HG02981 (cell line): ENCODE data around the gene TSPAN12.
"Not testable (repeated sequence)": the region's sequence is repeated elsewhere in the genome, so short reads cannot be mapped to it uniquely, and the experiment has no call there.

Source experiments
- ATAC-seq: cut with Tn5 transposase; IDR thresholded peaks from one replicate; pipeline ENCODE4 v1.9.1; 2021; ENCODE audit warnings: mild to moderate bottlenecking, moderate library complexity; ENCODE audit not compliant: unreplicated experiment

TSPAN12 gene

DNA sequence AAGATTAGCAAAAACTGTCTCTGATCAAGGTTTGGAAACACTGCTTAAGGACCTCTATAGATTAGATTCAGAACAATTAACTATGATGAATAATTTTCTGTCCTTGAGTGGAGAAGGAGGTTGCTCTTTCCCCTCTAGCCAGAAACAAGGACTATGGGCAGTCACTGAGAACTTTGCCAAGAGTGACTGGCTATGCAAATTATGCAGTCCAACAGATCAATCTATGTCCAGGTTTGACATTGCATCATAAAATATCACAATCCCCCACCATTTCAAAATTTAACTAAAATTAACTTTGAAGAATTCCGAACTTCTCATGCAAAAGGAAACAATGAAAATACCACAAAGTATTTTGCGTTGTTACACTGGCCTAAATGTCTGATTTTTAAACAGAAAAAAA is 50.6 kb downstream of the TSPAN12 start:
- ATAC-seq: no peak

DNA sequence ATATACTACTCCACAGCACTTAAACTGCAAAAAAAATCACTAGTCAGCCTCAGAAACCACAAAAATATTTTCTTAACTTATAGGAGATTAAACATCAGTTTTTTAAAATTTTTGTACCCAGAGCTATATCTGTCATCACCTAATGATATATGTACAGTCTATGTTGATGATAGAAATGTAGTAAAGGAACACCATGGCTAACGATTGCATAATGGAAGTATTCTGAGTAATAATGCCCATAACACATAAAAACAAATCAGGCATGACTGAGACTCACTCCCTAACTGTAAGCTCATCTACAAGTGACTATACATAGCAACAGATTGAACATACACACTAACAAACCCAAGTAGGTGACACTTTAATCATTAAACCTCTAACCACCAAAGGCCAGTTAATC is 51.3 kb downstream of the TSPAN12 start:
- peak; percentile 92 for ATAC-seq

DNA sequence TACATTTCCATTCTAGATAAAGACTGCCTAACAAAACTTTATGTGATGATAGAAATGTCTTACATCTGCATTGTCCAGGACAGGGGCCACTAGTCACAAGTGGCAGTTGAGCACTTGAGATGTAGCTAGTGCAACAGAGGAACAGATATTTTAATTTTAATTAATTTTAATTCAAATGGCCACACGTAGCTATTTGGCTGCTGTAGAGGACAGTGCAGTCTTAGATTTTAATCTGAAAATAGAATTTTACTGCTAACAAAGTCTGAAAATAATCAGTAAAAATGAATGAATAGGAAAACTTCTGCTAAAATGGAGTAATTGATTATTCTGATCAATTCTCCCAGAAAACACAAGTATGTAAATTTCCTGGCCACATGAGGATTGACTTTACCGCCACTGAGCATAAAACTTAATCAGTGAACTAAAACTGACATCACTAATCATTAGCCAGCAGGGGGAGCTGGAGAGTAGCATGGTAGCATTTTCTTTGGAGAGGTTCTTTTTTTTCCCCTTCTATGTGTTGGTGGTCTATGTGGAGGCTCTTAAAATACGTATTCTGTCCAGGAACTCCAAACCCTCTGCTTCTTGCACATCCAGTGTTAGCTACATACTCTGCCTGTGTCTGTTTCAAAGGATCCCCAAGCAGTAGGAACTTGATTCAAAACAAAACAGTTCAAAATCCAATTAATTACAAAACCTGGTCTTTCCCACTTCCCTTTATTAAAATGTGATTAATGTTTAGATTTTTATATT is 52.1 kb downstream of the TSPAN12 start:
- peak; percentile 51 for ATAC-seq

DNA sequence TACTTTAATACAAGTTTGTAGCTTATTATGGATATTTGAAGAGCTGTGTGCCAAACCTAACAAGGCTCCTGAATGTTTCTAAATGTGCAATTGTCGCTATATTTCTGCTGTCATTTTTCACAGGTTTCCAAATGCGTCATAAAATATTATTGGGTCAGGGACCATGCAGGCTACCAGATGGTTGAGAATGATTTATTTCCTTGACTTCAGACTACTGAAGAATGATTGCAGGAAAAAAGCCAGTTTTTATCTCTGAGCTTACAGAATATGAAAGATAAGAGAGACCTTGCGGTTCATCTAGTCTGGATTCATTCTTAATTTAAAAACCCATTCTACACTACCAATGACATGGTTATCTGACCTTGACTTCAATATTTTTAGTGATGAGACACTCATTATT is 55.2 kb downstream of the TSPAN12 start:
- no peak for ATAC-seq

DNA sequence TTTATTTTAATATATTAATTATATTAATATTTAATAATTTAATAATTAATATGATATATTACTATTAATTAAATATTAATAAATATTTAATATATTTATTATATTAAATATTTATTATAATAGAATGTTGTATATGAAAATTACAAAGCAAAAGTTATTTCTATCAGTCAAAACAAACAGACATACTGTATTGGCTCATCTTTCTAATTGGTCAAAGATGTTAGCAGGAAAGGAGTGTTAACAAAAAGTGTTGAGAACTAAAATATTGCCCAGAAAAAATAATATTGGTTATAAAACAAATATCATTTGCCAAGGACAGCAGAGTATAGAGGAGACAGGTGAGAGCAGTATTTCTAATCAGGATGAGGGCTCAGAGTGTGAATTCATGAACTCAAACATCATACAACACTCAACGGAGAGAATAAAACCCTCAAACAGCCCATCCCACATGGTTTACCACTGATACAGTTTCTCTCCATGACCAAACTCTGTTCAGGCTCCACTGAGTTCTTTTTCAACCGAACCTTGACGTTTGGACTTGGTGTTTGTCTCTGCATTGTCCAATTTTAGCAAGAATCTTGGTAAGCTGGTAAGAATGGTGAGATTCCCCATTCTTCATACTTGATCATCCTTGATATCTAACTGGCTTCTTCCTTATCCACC is 58.0 kb downstream of the TSPAN12 start:
- no peak for ATAC-seq

DNA sequence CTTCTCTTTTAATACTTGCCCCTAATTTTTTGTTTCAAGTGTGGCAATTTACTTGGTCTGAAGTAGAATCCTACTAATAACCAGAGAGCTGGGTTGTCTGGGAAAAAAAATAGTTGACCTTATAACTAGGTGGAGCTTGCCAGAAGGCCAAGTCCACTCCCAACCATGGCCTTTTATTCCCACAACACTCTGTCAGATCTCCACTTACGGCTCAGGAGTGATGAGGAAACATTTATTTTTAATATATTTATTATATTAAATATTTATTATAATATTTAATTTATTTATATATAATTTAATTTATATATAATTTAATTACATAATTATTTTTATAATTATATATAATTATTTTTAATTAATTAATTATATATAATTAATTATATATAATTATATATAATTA is 58.8 kb downstream of the TSPAN12 start:
- no peak for ATAC-seq

DNA sequence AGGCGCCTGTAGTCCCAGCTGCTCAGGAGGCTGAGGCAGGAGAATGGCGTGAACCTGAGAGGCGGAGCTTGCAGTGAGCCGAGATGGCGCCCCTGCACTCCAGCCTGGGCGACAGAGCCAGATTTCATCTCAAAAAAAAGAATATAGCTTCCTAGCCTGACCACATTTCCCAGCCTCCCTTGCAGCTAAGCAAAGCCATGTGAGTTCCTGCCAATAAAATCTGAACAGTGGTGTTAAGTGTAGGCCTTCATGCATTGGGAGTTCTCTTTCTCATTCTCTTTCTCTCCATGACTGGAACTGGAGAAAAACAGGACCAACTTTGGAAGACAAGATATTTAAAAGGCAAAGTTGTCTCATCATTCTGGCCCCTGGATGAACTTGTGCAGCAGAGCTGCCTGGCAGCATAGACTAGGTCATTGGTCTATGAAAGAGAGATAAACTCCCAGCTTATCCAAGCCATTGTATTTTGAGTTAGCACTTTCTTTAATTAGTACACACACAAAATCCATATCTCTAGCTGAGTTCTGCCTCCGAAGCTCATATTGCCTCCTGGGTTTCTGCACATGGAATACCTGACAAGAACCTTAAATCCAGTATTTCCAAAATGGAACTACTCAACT is 60.8 kb downstream of the TSPAN12 start:
- no peak for ATAC-seq

DNA sequence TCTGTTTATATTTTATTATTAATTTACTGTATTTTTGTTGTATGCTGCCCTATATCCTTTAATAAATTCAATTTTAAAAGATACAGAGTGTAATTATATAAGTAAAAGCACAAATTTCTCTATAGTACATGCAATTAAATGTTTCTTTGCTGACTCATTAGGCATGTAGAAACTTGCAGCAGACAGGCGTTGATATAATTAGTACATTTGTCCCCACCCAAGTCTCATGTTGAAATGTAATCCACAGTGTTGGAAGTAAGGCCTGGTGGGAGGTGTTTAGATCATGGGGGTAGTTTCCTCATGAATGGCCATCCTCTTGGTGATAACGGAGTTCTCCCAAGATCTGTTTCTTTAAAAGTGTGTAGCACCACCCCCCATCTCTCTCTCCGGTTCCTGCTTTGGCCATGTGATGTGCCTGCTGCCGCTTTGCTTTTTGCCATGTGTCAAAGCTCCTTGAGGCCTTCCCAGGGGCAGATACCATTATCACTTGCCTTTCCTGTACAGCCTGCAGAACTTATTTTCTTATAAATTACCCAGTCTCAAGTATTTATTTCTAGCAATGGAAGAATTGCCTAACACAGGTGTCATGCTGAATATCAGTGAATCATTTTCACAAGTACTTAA is 63.7 kb downstream of the TSPAN12 start:
- ATAC-seq: no peak

DNA sequence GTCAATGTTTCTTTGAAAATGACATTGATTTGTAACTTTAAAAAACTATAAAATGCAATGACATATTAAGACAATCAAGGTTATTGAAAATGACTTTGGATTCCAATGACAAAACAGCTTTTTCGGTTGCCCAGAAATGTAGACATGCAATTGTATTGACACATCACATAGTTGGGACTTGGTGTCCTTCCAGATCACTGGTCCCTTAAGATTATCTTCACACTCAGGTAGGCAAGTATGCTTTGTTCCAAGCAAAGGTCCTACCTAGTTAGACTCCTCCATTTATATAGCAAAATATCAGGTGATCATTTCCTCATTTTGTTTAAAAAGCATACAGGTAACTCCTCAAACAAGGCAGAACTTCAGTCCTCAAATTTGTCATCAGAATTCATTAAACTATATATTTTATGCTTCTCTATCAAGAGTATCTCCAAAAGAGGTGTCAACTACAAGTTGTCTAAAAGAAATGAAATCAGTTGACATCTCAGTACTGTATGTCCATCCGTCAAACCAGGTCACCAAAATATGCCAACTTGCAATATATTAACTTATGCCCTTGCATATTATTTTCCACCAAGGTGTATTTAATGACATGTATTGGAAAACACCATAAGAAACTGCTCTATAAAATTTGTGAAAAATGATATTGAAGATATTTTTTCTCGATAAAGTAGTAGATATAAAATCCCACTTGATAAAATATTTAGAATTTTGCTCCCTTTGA is 64.6 kb downstream of the TSPAN12 start:
- no peak for ATAC-seq

DNA sequence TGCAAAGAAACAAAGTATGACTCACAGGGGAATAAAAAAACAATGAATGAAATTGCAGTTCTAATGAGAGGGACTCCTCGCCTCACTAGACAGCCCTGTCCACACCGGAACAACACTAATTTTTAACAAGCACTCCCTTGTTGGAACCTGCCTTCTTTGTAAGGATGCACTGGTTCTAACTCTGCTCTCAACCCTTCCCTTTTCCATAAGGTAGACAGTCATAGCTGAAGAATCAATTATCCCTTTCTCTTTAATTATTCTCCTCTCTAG is 65.1 kb downstream of the TSPAN12 start:
- ATAC-seq: no peak

DNA sequence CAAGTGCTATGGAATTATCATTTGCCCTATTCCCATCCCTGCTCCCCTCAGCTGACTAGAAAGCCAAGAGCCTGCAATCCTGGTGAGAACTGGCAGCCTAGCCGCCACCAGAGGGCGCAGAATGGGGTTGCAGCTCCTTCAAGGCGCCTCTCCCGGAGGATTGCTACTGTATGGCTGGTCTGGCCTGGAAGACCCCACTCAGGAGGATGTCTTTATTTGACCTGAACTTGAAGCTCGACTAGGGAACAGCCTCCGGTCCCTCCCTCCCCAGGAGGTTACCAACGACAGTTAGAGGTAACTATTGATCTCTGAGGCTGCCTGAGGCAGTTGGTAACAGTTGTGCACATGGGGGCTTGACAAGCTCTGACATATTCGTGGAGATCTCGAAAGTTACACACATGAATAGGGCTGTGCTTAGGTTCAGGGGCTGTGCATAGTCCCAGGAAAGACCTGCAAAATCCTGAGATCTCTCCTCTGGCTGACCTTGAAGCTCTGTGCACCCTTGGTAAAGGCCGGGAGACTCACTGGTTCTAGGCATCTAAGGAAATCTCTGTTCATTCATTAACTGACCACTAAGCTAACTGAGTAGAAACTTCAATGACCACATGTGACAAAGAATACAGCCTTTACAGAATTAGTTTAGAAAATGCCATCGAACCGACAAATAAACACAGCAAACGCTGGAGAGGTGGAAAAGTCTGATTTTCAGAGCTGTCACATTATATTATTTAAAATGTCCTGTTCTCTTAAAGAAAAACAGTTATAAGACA is 65.7 kb downstream of the TSPAN12 start:
- ATAC-seq: peak; percentile 85

DNA sequence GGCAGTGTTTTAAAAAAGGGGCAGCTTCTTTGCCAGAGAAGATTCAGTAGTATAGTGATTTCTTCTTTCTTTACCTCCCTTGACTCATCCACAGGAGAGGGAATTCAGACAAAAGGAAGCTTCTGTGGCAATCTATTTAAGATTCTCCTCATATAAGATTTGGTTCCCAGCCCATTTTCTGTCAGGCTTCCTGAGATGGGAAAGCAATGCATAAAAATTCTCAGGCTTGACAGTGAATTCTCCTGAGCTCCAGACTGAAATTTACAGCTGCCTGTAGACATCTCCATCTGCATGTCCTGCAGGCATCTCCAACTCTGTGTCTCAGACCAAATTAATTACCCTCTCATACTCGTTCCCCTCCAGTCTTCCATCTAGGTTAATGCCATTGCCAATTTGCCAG is 72.8 kb downstream of the TSPAN12 start:
- no peak for ATAC-seq

DNA sequence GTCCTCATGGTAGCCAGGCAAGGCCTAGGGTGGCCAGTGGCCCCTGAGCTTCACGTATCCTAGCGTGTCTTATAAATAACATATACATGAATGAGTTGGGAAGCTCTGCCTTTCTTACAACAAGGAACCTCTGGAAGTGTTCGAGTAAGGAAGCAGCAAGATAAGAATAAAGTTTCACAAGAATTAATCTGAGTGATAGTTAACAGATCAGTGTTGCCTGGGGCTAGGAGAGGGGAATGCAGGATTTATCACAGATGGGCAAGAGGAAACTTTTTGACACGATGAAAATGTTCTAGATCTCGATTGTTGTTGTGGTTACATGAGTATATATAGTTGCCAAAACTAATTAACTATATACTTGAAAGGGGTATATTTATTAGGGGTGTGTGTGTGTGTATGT is 74.2 kb downstream of the TSPAN12 start:
- ATAC-seq: no peak

DNA sequence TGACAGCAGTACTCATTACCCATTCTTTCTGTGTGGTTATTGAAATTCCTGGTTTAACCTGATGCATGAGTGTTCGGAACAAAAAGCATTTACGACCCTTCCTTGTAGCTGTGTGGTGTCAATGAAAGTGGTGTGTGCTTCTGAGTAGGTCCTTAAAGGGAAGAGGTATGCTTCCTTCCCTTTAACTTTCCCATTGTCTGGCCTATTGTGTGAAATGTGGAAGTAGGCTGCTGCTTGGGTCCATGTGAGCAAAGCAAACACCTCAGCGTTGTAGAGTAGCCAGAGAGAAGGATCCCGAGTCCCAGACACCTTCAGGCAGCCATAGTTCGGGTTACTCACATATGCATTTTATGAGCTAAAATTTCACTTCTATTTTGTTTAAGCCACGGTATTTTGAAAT is 74.7 kb downstream of the TSPAN12 start:
- ATAC-seq: no peak

DNA sequence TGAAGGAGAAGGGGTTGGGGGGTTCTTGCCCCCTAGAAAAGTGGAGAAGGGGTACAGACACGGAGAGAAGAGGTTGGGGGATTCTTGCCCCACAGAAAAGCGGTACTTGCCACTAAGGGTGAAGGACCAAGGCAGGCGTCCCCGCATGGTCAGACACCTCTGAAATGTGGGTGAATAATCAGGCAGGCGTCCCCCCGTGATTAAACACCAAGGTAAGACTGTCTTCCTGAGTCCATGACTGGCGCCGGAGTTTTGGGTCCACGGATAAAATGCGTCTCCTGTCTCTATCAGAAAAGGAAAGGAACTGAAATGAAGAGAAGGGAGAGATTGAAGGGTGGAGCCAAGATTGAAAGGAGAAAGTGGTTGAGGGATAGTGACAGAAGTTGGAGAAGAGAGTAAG is 76.0 kb downstream of the TSPAN12 start:
- ATAC-seq: not testable (repeated sequence)

DNA sequence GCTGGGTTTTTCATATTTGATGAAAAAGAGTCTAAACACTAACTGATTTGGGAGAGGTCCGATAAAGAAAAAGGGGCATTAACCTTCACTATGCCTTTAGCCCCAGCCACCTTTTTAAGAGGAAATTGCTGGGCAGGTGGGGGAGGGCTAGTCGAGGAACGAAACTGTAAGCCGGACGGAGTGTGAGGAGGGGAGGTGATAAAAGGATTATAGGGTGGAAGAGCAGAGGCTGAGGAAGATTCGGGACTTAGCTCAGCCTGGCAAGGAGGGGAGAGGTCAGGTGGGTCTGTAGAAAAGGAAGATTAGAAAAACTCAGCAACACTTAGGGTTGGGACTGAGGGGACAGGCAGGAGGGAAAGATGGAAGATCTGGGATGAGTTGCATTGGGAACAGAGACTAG is 77.0 kb downstream of the TSPAN12 start:
- ATAC-seq: no peak

DNA sequence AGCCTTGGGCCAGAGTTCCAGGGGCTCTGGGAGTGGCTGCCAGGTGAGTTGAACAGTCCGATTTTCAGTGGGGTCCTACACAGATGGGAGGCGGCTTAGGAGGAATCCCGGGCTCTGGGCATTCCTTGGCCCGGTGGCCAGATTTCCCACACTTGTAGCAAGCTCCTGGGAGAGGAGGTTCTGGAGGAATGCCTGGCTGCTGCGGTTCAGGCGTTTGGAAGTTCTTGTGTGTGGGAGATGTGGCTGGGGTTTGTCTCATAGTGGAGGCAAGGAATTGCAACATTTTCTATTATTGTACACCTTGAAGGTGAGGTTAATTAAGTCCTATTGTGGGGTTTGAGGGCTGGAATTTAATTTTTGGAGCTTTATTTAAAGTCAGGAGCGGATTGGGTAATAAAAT is 77.5 kb downstream of the TSPAN12 start:
- not testable (repeated sequence) for ATAC-seq

DNA sequence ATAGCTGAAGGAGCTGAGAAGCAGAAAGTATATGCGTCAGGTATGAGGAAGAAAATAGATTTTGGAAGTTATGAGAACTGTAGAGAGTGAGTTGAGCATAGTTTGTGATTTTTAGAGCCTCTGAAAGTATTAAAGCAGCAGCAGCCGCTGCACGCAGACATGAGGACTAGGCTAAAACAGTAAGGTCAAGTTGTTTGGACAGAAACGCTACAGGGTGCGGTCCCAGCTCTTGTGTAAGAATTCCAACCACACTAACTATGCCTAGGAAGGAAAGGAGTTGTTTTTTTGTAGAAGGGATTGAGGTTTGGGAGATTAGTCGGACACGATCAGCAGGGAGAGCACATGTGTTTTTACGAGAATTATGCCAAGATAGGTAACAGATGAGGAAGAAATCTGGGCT is 78.9 kb downstream of the TSPAN12 start:
- not testable (repeated sequence) for ATAC-seq

DNA sequence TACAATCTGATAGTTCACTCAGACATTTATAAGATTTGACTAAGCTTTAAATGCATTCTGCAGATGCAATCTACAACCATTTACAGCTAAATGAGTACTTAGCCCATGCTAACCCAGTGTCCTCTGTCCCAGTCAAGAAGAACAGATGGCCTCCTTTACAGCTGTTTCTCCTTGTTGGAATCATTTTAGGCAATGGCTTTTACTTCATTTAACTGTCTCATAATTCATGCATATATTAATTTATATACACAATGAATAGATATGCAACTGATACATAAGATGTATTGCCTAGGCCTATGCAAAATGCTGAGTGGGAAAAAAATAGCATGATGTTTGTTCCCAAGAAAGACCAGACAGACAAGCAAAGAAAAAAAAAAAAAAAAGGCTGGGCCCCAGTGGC is 82.2 kb downstream of the TSPAN12 start:
- no peak for ATAC-seq

DNA sequence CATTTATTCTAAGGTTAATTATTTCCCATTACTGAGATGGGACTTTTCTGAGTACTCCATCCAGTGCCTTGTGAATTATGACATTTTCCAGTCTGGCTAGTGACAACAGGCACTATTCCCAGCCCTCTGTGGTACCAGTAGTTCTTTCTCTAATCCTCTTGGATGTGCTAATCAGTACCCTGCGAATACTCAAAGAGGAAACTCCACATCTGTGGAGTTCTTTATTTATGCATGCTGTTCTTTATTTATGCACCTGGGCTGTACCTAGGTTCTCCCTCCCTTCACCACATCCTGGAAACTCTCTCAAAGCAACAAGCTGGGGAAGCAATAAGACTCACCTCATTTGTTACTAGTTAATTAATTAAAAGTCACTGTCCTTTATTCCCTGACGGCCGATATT is 83.5 kb downstream of the TSPAN12 start:
- no peak for ATAC-seq

DNA sequence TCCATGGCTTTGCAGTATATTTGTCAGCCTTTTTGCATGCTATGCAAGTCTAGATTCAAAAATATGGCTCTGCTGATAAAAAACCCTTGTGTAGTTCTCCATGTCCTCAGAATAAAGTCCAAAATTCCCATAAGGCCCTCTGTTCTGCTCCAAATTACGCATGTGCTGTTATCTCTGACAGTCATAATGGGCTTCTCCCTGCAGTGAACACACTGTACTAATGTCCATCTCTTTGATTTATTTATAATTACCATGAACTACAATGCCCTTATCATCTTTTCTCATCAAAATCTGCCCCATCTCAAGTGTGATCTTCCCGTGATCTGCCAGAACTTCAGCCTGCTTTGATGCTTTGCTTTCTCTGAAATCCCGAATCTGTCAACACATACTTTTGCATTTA is 87.7 kb downstream of the TSPAN12 start:
- no peak for ATAC-seq
